ENCODE measurements around the gene IDE. TPM values are rescaled to one million over a fixed set of nuclear protein-coding genes. Genes with fewer than 3 reads are reported as not detected.
A peak's percentile ranks its signal among the peaks of the same experiment; 100 is the strongest.

The IDE gene
- total and polyA plus RNA-seq, 9 of the 15 experiments (the other 6 are each of a cell fraction or from before 2014, with no cell fraction given): 10.2 to 50.6 (median 33.2) TPM

- no peak for TF ChIP-seq ARID1B (IDR thresholded peaks at IDR 0.05)
- no peak for TF ChIP-seq HINFP (tag; conservative IDR thresholded peaks at IDR 0.05; ENCODE audit: low read depth)
- peak; percentile 49; the same call in 1 of the 2 replicates for TF ChIP-seq MGA (IDR thresholded peaks at IDR 0.05)
- TF ChIP-seq FUS (optimal IDR thresholded peaks at IDR 0.05; ENCODE audit: low read depth, low read length): no peak
- no peak for TF ChIP-seq ZNF609 (CRISPR knock-in tag; IDR thresholded peaks at IDR 0.05; ENCODE audit: borderline replicate concordance)
- TF ChIP-seq JUNB (CRISPR knock-in tag; conservative IDR thresholded peaks at IDR 0.05): no peak
- TF ChIP-seq ZNF23 (CRISPR knock-in tag; IDR thresholded peaks at IDR 0.05): no peak
- TF ChIP-seq CREB5 (CRISPR knock-in tag; IDR thresholded peaks at IDR 0.05): no peak
Observed at GRCh38 chr10:92591550-92592022, 17.7 kb upstream of the IDE start (continued).

Measured in K562 (cell line).